Loucy (cell line): ENCODE measurements around the gene AP3D1.

Experiments used
- EZH2phosphoT487 ChIP-seq: fragments of 200-600 bp; IDR thresholded peaks from 2 replicates; pipeline ENCODE4 v1.6.1; 2018; ENCODE audit warnings: antibody characterized with exemption, mild to moderate bottlenecking, moderate library complexity, borderline replicate concordance
- TF ChIP-seq, protein P1 (sequence below): fragments of 200-600 bp; sonication (generic); conservative IDR thresholded peaks from 2 replicates; pipeline ENCODE4 v1.5.1; 2014; ENCODE audit warnings: mild to moderate bottlenecking, antibody characterized with exemption, low read length

DNA sequence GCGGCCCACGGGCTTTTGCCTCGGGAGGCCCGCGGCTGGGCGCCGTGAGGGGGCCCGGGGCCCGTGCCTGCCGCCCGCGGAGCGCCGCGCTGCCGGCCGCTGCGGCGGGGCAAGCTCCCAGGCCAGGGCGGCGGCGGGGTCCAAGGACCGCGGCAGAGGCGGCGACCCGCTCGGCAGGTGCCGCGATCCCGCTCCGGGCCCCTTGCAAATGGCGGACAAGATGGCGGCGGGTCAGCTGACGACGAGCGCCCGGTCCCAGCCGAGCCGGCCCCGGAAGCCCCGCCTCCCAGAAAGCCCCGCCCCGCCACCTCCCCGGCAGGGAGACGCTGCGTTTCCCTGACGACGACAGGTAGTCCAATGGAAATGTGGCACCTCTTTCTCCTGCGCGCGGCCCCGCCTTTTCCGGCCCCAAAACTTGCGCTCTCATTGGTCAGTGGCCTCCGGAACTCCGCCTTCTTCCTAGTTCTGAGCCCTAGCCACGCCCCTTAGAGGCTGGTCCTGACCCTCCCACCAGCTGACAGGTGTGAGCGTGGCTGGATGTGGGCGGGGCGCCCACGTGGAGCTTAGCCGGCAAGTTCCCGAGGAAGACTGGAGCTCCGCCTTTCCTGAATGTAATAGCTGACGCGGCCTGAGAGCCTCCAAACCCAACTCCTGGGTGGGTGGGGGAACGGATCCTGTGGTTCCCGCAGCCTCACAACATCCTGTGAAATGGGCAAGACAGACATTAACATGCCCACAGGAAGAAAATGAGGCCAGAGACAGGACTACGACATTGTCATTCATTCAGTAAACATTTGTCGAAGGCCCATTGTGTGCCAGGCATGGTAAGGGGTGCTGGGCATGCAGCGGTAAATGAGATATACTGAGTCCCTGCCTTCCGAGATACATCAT is at the start of gene AP3D1:
- TF ChIP-seq, protein P1, sequence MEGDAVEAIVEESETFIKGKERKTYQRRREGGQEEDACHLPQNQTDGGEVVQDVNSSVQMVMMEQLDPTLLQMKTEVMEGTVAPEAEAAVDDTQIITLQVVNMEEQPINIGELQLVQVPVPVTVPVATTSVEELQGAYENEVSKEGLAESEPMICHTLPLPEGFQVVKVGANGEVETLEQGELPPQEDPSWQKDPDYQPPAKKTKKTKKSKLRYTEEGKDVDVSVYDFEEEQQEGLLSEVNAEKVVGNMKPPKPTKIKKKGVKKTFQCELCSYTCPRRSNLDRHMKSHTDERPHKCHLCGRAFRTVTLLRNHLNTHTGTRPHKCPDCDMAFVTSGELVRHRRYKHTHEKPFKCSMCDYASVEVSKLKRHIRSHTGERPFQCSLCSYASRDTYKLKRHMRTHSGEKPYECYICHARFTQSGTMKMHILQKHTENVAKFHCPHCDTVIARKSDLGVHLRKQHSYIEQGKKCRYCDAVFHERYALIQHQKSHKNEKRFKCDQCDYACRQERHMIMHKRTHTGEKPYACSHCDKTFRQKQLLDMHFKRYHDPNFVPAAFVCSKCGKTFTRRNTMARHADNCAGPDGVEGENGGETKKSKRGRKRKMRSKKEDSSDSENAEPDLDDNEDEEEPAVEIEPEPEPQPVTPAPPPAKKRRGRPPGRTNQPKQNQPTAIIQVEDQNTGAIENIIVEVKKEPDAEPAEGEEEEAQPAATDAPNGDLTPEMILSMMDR, result no peak
- TF ChIP-seq EZH2phosphoT487, result no peak
